ENCODE results near the gene CRX. TPM values are rescaled to one million over a fixed set of nuclear protein-coding genes. Genes with fewer than 3 reads are reported as not detected.
A peak's percentile ranks its signal among the peaks of the same experiment; 100 is the strongest.

Gene CRX
- total and polyA plus RNA-seq, 9 donors = not detected

DNA sequence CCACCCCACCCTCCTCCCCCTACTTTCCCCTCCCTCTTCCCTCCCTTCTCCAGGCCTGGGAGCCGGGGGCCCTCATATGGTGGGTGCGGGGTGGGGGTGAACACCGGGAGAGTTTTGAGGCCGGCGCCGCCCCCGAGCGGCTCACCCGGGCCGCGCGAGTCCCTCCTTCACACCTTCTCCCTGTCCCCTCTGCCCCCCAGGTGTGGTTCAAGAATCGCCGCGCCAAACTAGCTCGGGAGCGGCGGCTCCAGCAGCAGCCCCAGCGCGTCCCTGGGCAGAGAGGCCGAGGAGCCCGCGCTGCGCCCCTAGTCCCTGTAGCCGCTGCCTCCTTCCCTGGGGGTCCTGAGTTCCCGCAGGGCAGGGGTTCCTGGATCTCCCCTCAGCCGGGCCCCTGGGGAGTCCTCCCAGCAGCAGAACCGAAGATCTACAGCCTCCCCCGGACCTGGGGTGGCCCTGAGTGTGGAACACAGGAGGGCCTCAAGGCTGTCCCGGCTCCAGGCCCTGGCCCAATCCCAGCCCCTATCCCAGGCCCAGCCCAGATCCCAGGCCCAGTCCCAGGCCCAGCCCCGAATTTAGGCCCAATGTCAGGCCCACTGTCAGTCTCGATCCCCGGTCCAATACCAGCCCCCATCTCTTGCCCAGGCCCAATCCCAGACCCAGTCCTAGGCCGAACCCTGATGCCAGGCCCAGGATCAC is 39.0 kb downstream of the CRX start:
- H3K9me3 ChIP-seq = no peaks in the 10 kb centered on the region
- intact Hi-C loops (cut with DNase I) = no loop called here
- no peak for TF ChIP-seq EP300 (IDR thresholded peaks at IDR 0.05)
- TF ChIP-seq, protein P1, sequence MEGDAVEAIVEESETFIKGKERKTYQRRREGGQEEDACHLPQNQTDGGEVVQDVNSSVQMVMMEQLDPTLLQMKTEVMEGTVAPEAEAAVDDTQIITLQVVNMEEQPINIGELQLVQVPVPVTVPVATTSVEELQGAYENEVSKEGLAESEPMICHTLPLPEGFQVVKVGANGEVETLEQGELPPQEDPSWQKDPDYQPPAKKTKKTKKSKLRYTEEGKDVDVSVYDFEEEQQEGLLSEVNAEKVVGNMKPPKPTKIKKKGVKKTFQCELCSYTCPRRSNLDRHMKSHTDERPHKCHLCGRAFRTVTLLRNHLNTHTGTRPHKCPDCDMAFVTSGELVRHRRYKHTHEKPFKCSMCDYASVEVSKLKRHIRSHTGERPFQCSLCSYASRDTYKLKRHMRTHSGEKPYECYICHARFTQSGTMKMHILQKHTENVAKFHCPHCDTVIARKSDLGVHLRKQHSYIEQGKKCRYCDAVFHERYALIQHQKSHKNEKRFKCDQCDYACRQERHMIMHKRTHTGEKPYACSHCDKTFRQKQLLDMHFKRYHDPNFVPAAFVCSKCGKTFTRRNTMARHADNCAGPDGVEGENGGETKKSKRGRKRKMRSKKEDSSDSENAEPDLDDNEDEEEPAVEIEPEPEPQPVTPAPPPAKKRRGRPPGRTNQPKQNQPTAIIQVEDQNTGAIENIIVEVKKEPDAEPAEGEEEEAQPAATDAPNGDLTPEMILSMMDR (IDR thresholded peaks at IDR 0.05) = no peak
- TF ChIP-seq POLR2A (IDR thresholded peaks at IDR 0.05) = no peak
- H3K27ac ChIP-seq = no peak overlapping the region
- H3K4me3 ChIP-seq = no peak overlapping the region
- 42 to 60% (median 48%) methylated on average over 10 to 34 of the region's 34 CpGs for WGBS, 3 donors
- H3K4me1 ChIP-seq (ENCODE audit: insufficient read depth) = no peaks in the 10 kb centered on the region
- H3K27me3 ChIP-seq = no peaks in the 10 kb centered on the region
- no peak for DNase-seq
- no peaks in the 10 kb centered on the region for H3K36me3 ChIP-seq

DNA sequence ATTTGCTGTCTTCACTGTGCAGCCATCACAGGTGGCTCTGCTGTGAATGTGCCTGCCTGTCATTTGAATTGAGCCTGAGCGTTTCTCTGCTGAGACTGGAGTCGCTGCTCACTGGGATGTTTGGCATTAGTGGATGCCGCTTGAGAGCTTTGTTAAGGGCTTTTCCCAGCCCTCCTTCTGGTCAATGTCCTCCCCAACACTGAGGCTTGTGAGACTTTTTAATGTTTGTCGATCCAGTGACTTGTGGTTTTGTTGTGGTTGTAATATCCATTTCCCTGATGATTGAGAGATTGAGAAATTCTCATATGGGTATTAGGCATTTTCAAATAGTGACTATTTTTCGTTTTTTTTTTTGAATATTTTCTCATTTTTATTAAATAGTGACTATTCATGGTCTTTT is 39.9 kb downstream of the CRX start:
- intact Hi-C loops (cut with DNase I) = no loop called here
- H3K4me3 ChIP-seq = no peak overlapping the region
- TF ChIP-seq, protein P1 (IDR thresholded peaks at IDR 0.05) = no peak
- TF ChIP-seq EP300 (IDR thresholded peaks at IDR 0.05) (no peak), POLR2A (IDR thresholded peaks at IDR 0.05) (no peak)
- WGBS, 3 donors = 95 to 96% (median 95%) methylated on average over 5 of the region's 5 CpGs
- no peak for DNase-seq
- H3K9me3 ChIP-seq = no peaks in the 10 kb centered on the region
- no peak overlapping the region for H3K27ac ChIP-seq
- H3K4me1 ChIP-seq (ENCODE audit: insufficient read depth) = no peaks in the 10 kb centered on the region
- no peaks in the 10 kb centered on the region for H3K27me3 ChIP-seq
- H3K36me3 ChIP-seq = no peaks in the 10 kb centered on the region

DNA sequence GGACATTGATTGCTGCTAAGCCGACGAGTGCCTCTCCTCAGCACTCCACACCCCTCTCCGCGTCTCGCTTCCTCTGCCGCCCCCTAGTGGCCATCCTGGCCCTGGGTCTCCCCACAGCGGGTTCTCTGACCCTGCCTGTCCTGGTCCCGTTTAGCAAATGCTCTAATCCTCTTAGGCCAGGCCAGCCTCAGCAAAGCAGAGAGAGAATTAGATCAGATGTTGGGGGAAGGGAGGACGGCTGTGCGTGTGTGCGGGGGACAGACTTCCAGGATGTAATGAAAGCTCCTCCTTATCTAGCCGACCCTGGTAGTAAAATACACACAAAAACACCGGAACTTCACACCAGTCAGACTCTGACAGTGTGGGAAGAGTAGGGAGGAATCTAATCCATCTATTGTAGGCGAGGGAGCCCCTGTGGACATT is 41.8 kb downstream of the CRX start:
- Histone ChIP-seq H3K27me3 (no peaks in the 10 kb centered on the region), H3K27ac (no peak overlapping the region), H3K9me3 (no peaks in the 10 kb centered on the region), H3K4me3 (no peak overlapping the region), H3K4me1 (ENCODE audit: insufficient read depth) (no peaks in the 10 kb centered on the region), H3K36me3 (no peaks in the 10 kb centered on the region)
- DNase-seq = peak; percentile 76 to 89 (median 85)
- intact Hi-C loops (cut with DNase I) = no loop called here
- TF ChIP-seq POLR2A (IDR thresholded peaks at IDR 0.05) = no peak
- TF ChIP-seq, protein P1 (IDR thresholded peaks at IDR 0.05) = peak; percentile 61 to 67 (median 65)
- 10 to 14% (median 10%) methylated on average over 14 of the region's 14 CpGs for WGBS, 3 donors

DNA sequence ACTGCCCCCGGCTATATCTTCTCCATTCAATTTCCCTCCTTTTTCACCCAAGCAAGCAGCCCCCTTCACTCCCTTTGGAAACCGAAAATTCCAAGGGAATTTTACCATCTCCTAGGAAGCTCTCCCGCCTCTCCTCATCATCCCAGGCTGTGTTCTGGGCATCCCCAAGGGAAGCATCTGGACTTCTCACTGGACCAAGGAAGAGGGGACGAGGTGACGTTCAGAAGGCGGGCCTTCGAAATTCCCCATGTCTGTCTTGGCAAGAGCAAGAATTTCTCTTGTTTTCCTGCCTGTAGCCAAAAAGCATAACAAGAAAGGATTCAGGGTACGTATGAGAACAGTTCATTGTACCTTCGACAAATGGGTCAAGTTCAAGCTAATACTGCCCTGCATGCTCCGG is 43.4 kb downstream of the CRX start:
- H3K4me3 ChIP-seq = no peak overlapping the region
- H3K4me1 ChIP-seq (ENCODE audit: insufficient read depth) = no peaks in the 10 kb centered on the region
- 37 to 44% (median 44%) methylated on average over 10 of the region's 10 CpGs for WGBS, 3 donors
- H3K27me3 ChIP-seq = no peaks in the 10 kb centered on the region
- DNase-seq = no peak
- no peaks in the 10 kb centered on the region for H3K36me3 ChIP-seq
- no peaks in the 10 kb centered on the region for H3K9me3 ChIP-seq
- no peak overlapping the region for H3K27ac ChIP-seq
- intact Hi-C loops (cut with DNase I) = no loop called here
- no peak for TF ChIP-seq EP300 (IDR thresholded peaks at IDR 0.05)
- TF ChIP-seq, protein P1 (IDR thresholded peaks at IDR 0.05) = no peak
- TF ChIP-seq POLR2A (IDR thresholded peaks at IDR 0.05) = no peak

Data from ovary (tissue), 9 donors.